HG03442 (cell line): ENCODE data around the gene AMHR2.

Experiments
- ATAC-seq: cut with Tn5 transposase; IDR thresholded peaks from one replicate; pipeline ENCODE4 v1.9.1; 2021; ENCODE audit warnings: mild to moderate bottlenecking, moderate library complexity; ENCODE audit not compliant: unreplicated experiment

Gene AMHR2

GRCh38 chr12:53479331-53479730 is 55.7 kb downstream of the AMHR2 start:
- ATAC-seq = no peak

DNA sequence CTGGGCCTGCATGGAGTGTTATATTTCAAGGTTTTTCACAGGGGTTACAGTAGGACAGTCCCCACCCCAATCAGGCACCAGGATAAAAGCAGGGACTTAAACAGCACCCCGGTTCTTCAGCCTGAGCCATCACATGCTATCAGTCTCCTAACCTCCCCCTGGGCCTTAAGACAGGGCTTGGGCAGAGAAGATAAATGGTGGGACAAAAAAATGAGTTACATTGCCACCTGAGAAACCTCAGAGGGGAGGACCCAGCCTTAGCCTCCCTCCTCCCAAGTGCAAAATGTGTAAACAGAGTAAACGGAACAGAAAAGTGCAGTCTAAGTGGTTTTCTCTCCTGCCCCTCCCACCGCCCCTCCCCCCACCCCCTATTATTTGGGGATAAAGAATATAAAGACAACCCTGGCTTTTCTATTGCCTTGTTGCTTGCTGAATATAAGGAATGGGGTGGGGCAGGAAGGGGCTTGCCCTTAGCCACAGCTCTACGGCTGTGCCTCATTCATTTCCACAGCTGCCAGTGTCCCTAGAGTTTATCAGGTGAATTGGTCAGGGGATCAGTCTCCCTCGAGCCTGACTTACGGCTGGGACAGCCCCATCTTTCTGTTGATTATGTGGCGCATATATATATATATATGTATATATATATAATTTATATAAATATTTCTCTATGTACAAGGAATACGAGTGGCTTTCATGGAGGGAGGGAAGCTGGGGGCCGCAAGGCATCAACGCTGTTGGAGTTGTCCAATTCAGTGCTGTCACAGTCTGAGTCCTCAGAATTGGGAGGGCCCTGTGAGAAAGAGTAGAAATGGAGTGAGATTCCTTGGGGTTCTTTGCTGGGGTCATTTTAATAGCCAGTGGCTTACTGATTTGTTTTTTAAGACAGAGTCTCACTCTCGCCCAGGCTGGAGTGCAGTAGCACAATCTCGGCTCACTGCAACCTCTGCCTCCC is 57.1 kb downstream of the AMHR2 start:
- no peak for ATAC-seq
